Left hindlimb (tissue), 1 donor: ENCODE results near the gene PRICKLE1.

Source experiments
- DNase-seq: peaks from one replicate; pipeline ENCODE4 v3.0.0-alpha.2; 2018

The PRICKLE1 gene

GRCh38 chr12:42589465-42590329 is at the start of gene PRICKLE1:
PRICKLE1 (minus strand) TSS chr12:42589746; CDS start chr12:42472516, 117,230 bp downstream.
- peak; percentile 75 for DNase-seq

GRCh38 chr12:42638697-42639096 is 49.2 kb upstream of the PRICKLE1 start:
- no peak for DNase-seq

- no peak for DNase-seq
These were observed 48.5 kb upstream of the PRICKLE1 start for GRCh38 chr12:42638011-42638410.

- DNase-seq, result no peak
These were observed 47.4 kb upstream of the PRICKLE1 start for GRCh38 chr12:42636993-42637392.

- DNase-seq, result no peak
These were observed 44.0 kb upstream of the PRICKLE1 start for GRCh38 chr12:42633594-42633993.

- no peak for DNase-seq
These were observed 42.0 kb upstream of the PRICKLE1 start for GRCh38 chr12:42631513-42631912.

- DNase-seq, result no peak
These were observed 40.8 kb upstream of the PRICKLE1 start for GRCh38 chr12:42630314-42630713.

GRCh38 chr12:42627151-42627550 is 37.6 kb upstream of the PRICKLE1 start:
- DNase-seq, result no peak

GRCh38 chr12:42625611-42626010 is 36.1 kb upstream of the PRICKLE1 start:
- no peak for DNase-seq

- DNase-seq, result no peak
These were observed 28.1 kb upstream of the PRICKLE1 start for GRCh38 chr12:42617622-42618021.

GRCh38 chr12:42615006-42615405 is 25.5 kb upstream of the PRICKLE1 start:
- no peak for DNase-seq

GRCh38 chr12:42612231-42612613 is 22.7 kb upstream of the PRICKLE1 start:
- DNase-seq, result no peak

- DNase-seq, result no peak
These were observed 22.2 kb upstream of the PRICKLE1 start for GRCh38 chr12:42611571-42612230.

- DNase-seq, result no peak
These were observed 20.1 kb upstream of the PRICKLE1 start for GRCh38 chr12:42609605-42610004.

- DNase-seq, result no peak
These were observed 18.8 kb upstream of the PRICKLE1 start for GRCh38 chr12:42608196-42608825.

GRCh38 chr12:42607584-42608058 is 18.1 kb upstream of the PRICKLE1 start:
- no peak for DNase-seq

- no peak for DNase-seq
These were observed 16.9 kb upstream of the PRICKLE1 start for GRCh38 chr12:42606471-42606870.

GRCh38 chr12:42605685-42606084 is 16.1 kb upstream of the PRICKLE1 start:
- DNase-seq, result no peak

- DNase-seq, result no peak
These were observed 13.9 kb upstream of the PRICKLE1 start for GRCh38 chr12:42603246-42603990.

GRCh38 chr12:42593874-42594273 is 4.3 kb upstream of the PRICKLE1 start:
- no peak for DNase-seq

GRCh38 chr12:42590330-42590934 is 886 bp upstream of the PRICKLE1 start:
- peak; percentile 53 for DNase-seq
